Measurements from ENCODE around the gene AK1. TPM values are rescaled to one million over a fixed set of nuclear protein-coding genes. Genes with fewer than 3 reads are reported as not detected.

AK1 gene
- total RNA-seq, 4 donors from 2014 or later, result 37.4 to 75.0 (median 56.0) TPM

- Histone ChIP-seq H3K9me3 (no peaks in the 10 kb centered on the region), H3K27me3 (no peaks in the 10 kb centered on the region), H3K36me3 (peaks cover 8 to 43% (median 39%) of the 10 kb centered on the region in 4 donors), H3K4me3 (peak overlapping the region in 1 of 4 donors; percentile 89), H3K27ac (replicated peaks in 1 of 4) (peak overlapping the region in 2 of 4 donors; percentile 79 to 86), H3K4me1 (peaks cover 45 to 65% (median 57%) of the 10 kb centered on the region in 4 donors)
- WGBS, result 65% methylated on average over 4 of the region's 5 CpGs
- intact Hi-C loops (cut with DNase I), result no loop called here
- TF ChIP-seq CTCF (IDR thresholded peaks at IDR 0.05) (no peak), EP300 (IDR thresholded peaks at IDR 0.05) (no peak), POLR2AphosphoS5 (IDR thresholded peaks at IDR 0.05) (no peak), POLR2A (IDR thresholded peaks at IDR 0.05; ENCODE audit: low read depth) (no peak)
- no peak for DNase-seq (ENCODE audit: extremely low spot score)
These were observed 37.9 kb upstream of the AK1 start for GRCh38 chr9:127915325-127915752.

- H3K4me1 ChIP-seq, result peaks cover 32 to 57% (median 43%) of the 10 kb centered on the region in 4 donors
- H3K27ac ChIP-seq (replicated peaks in 1 of 4), result no peak overlapping the region
- H3K36me3 ChIP-seq, result peaks cover 8 to 57% (median 52%) of the 10 kb centered on the region in 4 donors
- H3K9me3 ChIP-seq, result no peaks in the 10 kb centered on the region
- intact Hi-C loops (cut with DNase I), result no loop called here
- TF ChIP-seq POLR2A (IDR thresholded peaks at IDR 0.05; ENCODE audit: low read depth) (no peak), CTCF (IDR thresholded peaks at IDR 0.05) (no peak), EP300 (IDR thresholded peaks at IDR 0.05) (no peak), POLR2AphosphoS5 (IDR thresholded peaks at IDR 0.05) (no peak)
- WGBS, result 96% methylated on average over 11 of the region's 11 CpGs
- no peak for DNase-seq (ENCODE audit: extremely low spot score)
- H3K4me3 ChIP-seq, result no peak overlapping the region
- no peaks in the 10 kb centered on the region for H3K27me3 ChIP-seq
These were observed 36.2 kb upstream of the AK1 start for GRCh38 chr9:127913682-127914081.

- H3K27ac ChIP-seq (replicated peaks in 1 of 4), result no peak overlapping the region
- no peak overlapping the region for H3K4me3 ChIP-seq
- 96% methylated on average over 5 of the region's 5 CpGs for WGBS
- H3K4me1 ChIP-seq, result peaks cover 24 to 49% (median 35%) of the 10 kb centered on the region in 4 donors
- no peaks in the 10 kb centered on the region for H3K27me3 ChIP-seq
- DNase-seq (ENCODE audit: extremely low spot score), result no peak
- H3K36me3 ChIP-seq, result peaks cover 8 to 65% (median 60%) of the 10 kb centered on the region in 4 donors
- no peaks in the 10 kb centered on the region for H3K9me3 ChIP-seq
- TF ChIP-seq EP300 (IDR thresholded peaks at IDR 0.05), result no peak
- TF ChIP-seq POLR2A (IDR thresholded peaks at IDR 0.05; ENCODE audit: low read depth), result no peak
- no peak for TF ChIP-seq CTCF (IDR thresholded peaks at IDR 0.05)
- TF ChIP-seq POLR2AphosphoS5 (IDR thresholded peaks at IDR 0.05), result no peak
- intact Hi-C loops (cut with DNase I), result no loop called here
These were observed 35.4 kb upstream of the AK1 start for GRCh38 chr9:127912882-127913281.

GRCh38 chr9:127912296-127912695 lies 34.8 kb upstream of the AK1 start:
- 97% methylated on average over 27 of the region's 31 CpGs for whole genome bisulfite sequencing
- H3K4me1 ChIP-seq, result peaks cover 18 to 43% (median 31%) of the 10 kb centered on the region in 4 donors
- H3K36me3 ChIP-seq, result peaks cover 8 to 69% (median 62%) of the 10 kb centered on the region in 4 donors
- intact Hi-C loops (cut with DNase I), result no loop called here
- DNase-seq (ENCODE audit: extremely low spot score), result no peak
- no peaks in the 10 kb centered on the region for H3K27me3 ChIP-seq
- no peak overlapping the region for H3K4me3 ChIP-seq
- H3K9me3 ChIP-seq, result no peaks in the 10 kb centered on the region
- no peak overlapping the region for H3K27ac ChIP-seq (replicated peaks in 1 of 4)
- TF ChIP-seq EP300 (IDR thresholded peaks at IDR 0.05) (no peak), POLR2AphosphoS5 (IDR thresholded peaks at IDR 0.05) (no peak), POLR2A (IDR thresholded peaks at IDR 0.05; ENCODE audit: low read depth) (no peak), CTCF (IDR thresholded peaks at IDR 0.05) (no peak)

Data from esophagus muscularis mucosa (tissue), 4 donors.